CD4-positive, alpha-beta T cell treated with Interleukin-2 at 100 ng/mL for 4 hours (primary cell): Measurements from ENCODE around the gene FOXK1.
"Not testable (repeated sequence)": the region's sequence is repeated elsewhere in the genome, so short reads cannot be mapped to it uniquely, and the experiment has no call there.

Experiments
- DNase-seq: peaks from one replicate; pipeline ENCODE4 v3.0.0-alpha.2; 2020; ENCODE audit warnings: low spot score

The FOXK1 gene

DNA sequence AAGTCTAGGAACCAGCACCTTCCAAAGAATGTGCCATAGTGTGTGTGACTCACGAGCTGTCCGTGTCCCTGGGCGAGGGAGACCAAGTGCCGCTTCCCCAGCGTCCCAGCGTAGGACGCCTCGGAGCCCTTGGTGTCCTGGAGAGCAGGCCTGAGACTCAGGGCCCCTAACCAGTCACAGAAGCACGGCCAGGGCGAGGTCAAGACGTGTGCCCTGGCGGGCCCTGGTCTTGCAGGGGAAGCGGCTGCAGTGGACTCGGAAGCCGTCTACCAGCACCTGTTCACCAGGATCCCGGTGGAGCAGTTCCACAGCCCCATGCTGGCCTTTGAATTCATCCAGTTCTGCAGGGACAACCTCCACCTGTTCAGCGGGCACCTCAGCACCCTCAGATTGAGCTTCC lies 103.9 kb downstream of the FOXK1 start:
- no peak for DNase-seq

DNA sequence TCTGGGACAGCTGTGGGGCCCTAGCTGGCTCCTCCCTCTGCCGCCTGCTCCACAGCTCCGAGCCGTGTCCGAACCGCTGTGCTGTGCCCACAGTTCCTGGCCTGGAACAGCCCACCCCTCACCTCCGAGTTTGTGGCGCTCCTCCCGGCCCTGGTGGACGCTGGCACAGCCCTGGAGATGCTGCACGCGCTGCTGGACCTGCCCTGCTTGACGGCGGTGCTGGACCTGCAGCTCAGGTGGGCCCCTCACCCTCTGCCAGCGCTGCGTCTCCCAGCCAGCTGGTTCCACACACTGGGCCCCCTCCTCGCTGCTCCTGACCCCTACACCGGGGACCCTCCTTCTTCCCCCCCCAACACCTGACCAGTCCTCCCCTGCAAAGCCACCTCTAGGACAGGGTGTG lies 105.4 kb downstream of the FOXK1 start:
- DNase-seq = no peak

DNA sequence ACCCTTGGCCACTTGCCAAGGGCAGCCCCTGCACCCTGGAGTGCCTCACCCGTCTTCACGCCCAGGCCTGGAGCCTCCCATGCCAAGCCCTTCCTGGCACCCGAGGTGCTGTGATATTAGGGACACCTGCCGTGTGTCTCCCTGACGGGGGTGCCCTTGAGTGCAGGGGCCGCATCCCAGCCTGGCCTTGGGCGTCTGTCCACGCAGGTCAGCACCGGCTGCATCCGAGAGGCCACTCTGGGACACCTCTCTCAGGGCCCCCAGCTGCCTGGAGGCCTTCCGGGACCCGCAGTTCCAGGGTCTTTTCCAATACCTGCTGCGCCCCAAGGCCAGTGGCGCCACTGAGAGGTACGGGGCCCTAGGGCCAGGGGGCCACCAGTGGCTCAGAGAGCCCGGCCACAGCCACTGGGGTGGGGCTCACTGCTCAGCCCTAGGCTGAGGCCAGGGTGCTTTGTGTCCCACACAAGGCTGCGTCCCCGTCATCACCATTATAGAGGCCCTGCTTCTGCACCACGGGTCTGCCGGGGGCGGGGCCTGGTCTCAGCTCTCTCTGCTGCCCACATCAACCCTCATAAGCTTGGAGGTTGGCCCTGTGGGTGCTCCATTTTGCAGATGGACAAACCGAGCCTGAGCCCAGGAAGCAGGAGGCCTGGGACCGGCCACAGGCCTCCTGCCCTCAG lies 106.0 kb downstream of the FOXK1 start:
- no peak for DNase-seq

DNA sequence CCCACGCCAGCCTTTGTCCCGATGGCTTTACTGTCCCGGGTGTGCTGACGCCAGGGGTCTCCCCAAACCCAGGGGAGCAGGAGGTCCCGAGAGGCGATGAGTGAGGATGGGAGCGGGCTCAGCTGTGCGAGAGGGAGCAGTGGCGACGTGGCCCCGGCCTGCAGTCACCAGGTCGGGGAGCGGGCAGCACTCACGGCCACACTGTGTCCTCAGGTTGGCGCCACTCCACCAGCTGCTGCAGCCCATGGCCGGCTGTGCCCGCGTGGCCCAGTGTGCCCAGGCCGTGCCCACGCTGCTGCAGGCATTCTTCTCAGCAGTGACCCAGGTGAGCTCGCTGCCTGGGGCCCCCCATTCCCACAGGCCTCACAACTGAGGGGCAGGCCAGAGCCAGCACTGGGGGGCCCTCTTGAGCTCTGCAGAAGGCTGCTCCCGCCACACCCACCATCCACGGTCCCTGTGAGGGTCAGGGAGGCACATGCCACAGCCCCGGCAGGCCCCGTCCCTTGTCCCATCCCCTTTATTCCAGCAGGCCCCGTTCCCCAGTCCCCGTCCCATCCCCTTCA lies 106.6 kb downstream of the FOXK1 start:
- DNase-seq = no peak

DNA sequence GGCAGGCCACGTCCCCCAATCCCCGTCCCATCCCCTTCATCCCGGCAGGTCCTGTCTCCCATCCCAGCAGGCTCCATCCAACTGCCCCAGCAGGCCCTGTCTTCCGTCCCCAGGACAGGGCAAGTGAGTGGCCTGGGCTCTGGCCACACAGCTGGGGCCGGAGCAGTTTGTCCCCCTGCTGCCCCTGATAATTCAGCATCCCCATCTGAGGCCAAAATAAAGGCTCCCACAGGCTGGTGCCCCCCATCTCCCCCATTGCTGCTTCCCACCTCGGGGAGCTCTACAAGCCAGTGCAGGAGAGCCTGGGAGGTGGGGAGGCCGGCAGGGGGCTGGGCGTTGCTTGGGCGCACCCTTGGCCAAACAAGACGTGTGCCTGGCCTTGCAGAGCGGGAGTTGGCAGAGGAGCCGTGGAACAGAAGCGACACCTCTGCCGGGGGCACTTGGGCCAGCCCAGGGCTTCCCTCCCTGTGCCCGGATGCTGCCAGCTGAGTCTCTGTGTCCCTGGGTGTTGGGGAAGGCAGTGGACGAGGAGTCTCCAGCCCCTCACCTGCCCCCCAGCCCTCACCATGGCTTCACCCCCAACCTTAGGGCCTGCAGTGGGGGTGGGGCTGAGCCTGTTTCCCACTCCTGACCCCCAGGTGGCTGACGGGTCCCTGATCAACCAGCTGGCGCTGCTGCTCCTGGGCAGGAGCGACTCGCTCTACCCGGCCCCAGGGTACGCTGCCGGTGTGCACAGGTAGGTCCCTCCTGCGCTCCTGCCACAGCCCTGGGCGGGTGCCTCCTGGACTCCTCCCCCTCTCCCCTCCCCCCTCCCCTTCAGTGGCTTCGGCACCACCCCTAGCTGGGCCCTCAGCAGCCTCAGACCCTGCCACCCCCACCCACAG lies 107.3 kb downstream of the FOXK1 start:
- DNase-seq = no peak

DNA sequence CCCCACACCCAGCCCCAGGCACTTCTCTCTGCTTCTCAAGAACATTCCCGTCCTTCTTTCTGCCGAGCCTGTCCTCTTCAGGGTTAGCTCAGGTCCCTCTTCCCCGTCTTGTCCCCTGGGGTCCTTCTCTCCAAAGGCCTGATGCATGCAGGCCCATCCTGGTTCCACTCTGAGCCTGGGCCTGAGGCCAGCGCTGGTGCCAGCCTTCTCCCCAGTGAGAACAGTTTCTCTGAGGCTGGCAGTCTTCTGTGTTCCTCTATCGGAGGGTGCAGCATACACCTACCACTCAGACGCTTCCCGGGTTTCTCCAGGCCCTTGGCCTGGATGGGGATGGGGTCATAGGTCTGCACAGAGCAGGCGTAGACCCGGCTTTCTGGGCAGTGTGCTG lies 108.0 kb downstream of the FOXK1 start:
- DNase-seq = no peak

DNA sequence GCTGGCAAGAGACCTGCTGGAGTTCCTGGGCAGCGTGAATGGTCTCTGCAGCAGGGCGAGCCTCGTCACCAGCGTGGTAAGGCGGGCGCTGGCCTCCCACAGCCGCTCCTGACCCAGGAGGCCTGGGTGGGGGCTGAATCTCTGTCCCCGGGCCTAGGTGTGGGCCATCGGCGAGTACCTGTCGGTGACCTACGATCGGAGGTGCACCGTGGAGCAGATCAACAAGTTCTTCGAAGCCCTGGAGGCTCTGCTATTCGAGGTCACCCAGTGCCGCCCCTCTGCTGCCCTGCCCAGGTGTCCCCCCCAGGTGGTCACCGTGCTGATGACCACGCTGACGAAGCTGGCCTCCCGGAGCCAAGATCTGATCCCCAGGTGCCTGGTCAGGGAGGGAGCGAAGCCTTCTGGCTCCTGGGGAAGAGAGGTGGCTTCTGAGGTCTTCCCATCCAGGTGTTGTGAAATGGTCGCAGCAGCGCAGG lies 108.5 kb downstream of the FOXK1 start:
- DNase-seq = no peak

DNA sequence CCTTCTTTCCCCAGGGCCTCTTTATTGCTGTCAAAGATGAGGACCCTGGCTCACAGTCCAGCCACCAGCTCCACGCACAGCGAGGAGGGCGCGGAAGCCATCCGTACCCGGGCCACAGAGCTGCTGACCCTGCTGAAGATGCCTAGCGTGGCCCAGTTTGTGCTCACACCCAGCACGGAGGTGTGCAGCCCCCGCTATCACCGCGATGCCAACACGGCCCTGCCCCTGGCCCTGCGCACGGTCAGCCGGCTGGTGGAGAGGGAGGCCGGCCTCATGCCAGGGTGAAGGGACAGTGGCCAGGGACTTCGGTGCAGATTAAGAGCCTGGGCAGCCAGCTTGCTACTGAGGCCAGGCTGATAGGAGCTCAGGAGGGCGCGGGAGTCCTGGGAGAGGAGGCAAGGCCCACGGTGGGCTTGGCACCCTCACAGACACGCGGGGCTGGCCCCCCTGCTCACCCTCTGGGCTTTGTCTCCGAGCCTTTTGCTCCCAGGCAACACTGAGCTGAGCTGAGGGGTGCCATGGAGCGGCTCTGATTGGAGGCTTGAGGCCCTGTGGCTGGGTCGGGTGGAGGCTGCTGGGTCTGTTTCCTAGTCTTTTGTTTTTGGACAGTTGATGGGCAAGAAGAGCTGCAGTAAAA lies 109.1 kb downstream of the FOXK1 start:
- DNase-seq = no peak

DNA sequence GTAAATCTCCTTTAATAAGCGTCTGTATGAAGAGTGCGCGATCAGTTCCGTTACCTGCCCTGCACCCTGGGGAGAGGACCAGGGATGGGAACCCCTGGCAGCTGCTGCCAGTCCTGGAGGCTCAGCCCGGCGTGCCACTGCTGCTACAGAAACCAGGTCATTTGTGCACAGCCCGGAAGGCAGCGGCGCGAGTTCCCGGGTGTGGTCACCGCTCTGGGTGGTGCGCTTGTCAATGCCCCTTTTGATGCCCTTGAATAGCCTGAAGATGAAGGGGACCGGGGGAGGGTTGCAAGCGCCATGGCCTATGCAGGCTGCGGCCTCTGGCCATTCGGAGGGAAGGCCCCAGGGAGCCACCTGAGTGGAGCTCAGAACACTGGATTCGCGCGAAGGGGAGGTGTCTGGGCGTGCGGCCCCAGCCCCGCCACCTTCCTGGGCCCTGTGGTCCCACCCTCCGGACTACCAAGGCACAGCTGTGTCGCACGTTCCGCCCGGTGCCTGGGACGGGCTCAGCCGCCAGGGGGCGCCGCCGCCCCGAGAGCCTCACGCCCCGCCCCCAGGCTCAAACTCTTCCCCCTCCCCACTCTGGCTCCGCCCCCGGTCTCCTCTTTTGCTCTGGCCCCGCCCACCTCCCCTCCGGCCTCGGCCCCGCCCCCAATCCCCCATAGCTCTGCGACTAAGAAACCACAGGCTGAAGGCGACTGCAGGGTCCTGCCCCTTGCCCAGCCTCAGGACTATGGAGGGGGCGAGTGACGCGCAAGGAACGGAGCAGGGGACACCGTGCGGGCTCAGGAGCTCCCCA lies 109.8 kb downstream of the FOXK1 start:
- DNase-seq = peak; percentile 67

DNA sequence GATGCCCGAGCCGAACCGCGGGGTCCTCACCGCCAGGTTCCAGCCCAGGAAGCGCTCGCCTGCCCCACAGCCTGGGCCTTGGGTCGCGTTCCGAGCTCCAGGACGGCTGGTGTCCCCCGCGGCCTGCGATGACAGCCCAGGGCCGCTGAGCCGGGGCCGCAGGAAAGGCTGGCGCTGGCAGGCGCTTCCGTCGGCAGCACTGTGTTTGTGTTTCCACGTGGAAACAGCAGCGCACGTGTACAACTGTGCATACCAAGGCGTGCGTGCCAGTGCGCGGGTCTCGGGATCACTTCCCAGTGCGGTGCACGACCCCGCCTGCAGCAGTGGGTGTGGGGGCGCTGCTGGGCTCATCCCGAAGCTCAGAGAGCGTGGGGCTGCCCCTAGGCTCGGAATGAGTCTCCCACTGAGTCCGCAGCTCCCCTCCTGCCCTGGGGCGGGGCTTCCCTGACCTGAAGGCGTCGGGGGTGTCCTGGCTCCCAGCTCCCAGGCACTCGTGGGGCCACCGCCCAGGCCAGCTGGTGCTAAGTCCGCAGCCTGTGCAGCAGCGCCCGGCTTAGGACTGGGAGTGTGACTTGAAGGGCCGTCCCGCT lies 110.5 kb downstream of the FOXK1 start:
- peak; percentile 10 for DNase-seq

DNA sequence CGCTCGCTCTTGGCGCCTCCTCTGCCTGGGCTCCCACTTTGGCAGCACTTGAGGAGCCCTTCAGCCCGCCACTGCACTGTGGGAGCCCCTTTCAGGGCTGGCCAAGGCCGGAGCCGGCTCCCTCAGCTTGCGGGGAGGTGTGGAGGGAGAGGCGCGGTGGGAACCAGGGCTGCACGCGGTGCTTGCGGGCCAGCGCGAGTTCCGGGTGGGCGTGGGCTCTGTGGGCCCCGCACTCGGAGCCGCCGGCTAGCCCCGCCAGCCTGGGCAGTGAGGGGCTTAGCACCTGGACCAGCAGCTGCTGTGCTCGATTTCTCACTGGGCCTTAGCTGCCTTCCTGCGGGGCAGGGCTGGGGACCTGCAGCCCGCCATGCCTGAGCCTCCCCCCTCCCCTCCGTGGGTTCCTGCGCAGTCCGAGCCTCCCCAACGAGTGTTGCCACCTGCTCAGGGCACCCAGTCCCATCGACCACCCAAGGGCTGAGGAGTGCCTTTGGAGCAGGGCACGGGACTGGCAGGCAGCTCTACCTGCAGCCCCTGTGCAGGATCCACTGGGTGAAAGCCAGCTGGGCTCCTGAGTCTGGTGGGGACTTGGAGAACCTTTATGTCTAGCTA lies 111.4 kb downstream of the FOXK1 start:
- DNase-seq = not testable (repeated sequence)

DNA sequence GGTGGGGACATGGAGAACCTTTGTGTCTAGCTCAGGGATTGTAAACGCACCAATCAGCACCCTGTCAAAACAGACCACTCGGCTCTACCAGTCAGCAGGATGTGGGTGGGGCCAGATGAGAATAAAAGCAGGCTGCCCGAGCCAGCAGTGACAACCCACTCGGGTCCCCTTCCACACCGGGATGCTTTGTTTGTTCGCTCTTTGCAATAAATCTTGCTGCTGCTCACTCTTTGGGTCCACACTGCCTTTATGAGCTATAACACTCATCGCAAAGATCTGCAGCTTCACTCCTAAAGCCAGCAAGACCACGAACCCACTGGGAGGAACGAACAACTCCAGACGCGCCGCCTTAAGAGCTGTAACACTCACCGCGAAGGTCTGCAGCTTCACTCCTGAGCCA lies 112.1 kb downstream of the FOXK1 start:
- DNase-seq = not testable (repeated sequence)

DNA sequence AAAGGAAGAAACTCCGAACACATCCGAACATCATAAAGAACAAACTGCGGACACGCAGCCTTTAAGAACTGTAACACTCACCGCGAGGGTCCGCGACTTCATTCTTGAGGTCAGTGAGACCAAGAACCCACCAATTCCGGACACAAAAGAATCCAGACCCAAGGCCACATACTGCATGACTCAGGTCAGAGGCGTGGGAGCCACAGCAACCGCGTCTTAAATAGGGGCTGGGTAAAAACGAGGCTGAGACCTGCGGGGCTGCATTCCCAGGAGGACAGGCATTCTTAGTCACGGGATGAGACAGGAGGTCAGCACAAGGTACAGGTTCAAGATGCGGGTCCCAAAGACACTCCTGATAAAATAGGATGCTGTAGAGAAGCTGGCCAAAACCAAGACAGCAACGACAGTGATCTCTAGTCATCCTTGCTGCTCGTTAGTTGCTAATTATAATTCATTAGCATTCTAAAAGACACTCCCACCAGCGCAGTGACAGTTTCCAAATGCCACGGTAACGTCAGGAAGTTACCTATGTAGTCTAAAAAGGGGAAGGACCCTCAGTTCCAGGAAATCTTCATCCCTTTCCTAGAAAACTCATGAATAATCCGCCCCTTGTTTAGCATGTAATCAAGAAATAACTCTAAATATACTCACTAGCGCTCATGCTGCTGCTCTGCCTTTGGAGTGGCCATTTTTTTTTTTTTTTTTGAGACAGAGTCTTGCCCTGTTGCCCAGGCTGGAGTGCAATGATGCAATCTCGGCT lies 112.7 kb downstream of the FOXK1 start:
- no peak for DNase-seq

DNA sequence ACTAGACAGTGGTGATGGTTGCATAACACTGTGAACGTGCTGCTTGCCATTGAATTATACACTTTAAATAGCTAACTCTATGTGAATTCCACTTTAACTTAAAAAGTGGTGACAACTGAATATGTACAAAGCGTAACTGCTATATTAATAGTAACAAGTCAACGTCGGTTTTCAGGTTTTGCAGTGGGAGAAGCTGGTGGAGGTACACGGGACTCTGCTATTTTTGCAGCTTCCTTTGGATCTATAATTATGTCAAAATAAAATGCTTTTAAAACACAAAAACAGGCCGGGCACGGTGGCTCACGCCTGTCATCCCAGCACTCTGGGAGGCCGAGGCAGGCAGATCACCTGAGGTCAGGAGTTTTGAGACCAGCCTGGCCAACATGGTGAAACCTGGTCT lies 114.4 kb downstream of the FOXK1 start:
- DNase-seq = no peak

DNA sequence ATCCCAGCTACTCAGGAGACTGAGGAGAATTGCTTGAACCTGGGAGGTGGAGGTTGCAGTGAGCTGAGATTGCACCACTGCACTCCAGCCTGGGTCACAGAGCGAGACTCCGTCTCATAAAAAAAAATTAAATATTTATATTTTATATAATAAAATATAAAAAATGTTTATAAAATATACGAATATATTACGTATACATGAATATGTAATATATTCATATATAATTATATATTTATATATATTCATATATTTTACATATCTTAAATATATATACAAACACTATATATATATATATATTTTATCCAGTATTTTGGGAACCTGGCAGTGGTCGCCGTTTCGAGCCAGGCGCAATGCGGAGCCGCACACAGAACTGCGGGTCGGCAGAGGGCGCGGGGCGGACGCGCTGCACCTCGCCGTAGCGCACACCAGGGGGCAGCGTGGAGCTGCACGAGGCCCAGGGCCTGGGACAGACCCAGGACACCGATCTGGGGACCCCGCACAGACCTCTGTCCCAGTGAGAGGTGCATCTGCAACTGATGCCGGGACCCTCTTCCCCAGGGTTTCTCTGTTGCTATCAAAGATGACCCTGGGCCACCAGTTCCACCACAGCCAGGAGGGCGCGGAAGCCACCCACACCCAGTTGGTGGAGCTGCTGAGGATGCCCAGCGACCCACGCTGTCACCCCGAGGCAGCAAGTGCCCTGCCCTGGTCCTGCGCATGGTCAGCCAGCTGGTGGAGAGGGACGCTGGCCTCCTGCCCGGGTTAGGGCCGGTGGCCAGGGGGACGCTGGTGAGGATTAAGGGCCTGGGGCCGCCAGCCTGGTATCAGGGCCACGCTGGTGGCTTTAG lies 116.0 kb downstream of the FOXK1 start:
- DNase-seq = peak; percentile 63

DNA sequence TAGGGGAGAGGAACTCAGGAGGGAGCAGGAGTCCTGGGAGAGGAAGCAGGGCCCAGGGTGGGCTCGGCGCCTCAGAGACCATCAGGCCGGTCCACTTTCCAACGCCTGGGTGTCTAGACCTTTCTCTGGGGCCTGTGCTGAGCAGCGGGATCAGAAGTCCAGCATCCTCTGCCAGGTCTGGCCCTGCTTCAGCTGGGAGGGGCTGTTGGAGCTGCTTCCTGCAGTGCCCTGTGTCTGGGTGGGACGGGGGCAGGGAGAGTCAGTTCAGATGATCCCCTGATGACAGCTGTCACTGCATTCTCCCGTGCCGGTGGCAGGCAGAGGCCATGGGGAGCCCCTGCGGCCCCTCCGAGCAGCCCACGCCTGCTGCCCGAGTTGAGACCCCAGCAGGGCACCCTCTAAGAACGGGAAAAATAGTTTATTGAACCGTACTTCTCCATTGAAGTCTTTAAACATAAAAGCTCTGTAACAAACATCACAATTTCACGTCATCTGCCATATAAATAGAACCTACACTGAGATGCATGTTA lies 116.7 kb downstream of the FOXK1 start:
- DNase-seq = no peak

DNA sequence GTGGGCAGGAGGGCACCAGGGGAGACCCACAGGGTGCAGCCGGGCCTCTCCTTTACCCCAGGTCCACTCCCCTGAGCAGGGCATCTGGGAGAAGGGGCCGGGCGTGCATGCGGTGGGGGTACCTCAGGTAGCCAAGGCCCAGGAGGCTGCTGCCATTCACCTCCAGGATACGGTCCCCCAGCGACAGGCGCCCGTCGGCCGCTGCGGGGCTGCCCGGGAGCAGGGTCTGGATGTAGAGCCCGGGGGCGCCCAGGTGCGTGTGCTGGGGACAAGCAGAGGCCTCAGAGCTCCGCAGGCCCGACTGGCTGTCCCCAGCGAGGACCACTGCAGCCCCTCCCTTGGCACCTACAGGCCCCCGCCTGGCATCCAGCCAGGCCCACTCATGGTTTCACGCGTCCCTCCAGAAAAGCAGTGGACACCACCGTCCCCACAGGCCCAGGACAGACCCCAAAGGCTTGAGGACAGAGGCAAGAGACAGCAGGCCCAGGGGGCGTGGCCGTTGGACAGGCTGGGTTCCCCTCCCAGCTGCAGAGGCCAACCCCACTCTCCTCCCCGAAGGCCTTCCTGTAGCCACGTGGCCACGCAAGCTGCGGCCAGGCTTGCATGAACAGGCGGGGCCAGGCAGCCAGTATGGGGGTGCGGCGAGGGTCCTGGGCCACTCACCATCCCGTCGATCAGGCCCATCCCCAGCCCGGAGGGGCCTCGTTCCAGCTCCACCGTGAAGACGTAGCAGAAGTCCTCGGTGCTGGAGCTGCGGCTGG lies 117.6 kb downstream of the FOXK1 start:
- no peak for DNase-seq

DNA sequence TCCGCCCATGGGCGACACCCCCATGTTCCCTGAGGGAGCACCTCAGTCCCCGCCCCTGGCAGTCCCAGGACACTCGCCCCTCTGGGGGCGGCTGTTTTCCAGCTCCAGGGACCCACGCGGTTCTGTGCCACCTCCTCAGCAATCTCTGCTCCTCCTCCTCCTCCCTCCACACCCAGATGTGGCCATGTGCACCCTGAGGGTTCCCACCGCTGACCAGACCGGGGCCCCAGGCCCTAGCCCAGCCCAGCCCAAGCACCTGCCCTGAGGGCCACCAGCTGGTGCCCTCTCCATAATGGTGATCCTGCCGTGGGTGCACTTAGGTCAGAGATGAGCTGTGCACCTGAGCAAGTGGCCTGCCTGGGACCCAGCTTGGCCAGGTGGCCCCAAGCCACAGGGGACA lies 118.4 kb downstream of the FOXK1 start:
- no peak for DNase-seq
